H1 (cell line): Measurements from ENCODE around the gene KIF13A. TPM values are rescaled to one million over a fixed set of nuclear protein-coding genes. Genes with fewer than 3 reads are reported as not detected.

Experiments used
- CTCF ChIA-PET: fragments of 300-600 bp; sonication (Branson Sonifier 250); formaldehyde crosslinking; loops from one replicate; lab custom pipeline; 2021; ENCODE audit not compliant: partially characterized antibody; lab: Charles Lee
- POLR2A ChIA-PET: fragments of 300-600 bp; sonication (Branson Sonifier 250); formaldehyde crosslinking; loops from one replicate; lab custom pipeline; 2021; ENCODE audit warnings: inconsistent platforms; ENCODE audit not compliant: partially characterized antibody; lab: Charles Lee
- DNase-seq, 2 experiments: peaks; one replicate each; pipeline versions ENCODE4 v3.0.0 to v3.0.0-alpha.2; 2010 to 2022; ENCODE audit warnings: low spot score in 2 of 2, low read depth in 1 of 2, mixed read lengths in 1 of 2
- FAIRE-seq: peaks from 2 replicates; lab custom pipeline; 2011; peaks lifted over from hg19 to GRCh38; lab: Jason Lieb, UNC
- H2AFZ ChIP-seq: 2 replicates; pipeline ENCODE4 v1.8.1; 2012; ENCODE audit warnings: low read length, inconsistent platforms
- H2AK5ac ChIP-seq: 2 replicates; pipeline ENCODE4 v1.6.1; 2013; ENCODE audit warnings: low read depth, low read length
- H2BK120ac ChIP-seq: replicated peaks from 2 replicates; pipeline ENCODE3; 2013; ENCODE audit warnings: low read depth, low read length, inconsistent platforms
- H2BK12ac ChIP-seq: 2 replicates; pipeline ENCODE4 v1.6.1; 2013; ENCODE audit warnings: low read depth, low read length
- H2BK15ac ChIP-seq: 2 replicates; pipeline ENCODE4 v1.6.1; 2013; ENCODE audit warnings: low read length
- H2BK20ac ChIP-seq: 2 replicates; pipeline ENCODE4 v1.6.1; 2013; ENCODE audit warnings: low read length
- H2BK5ac ChIP-seq: 2 replicates; pipeline ENCODE4 v1.6.1; 2013; ENCODE audit warnings: low read depth, low read length
- H3K14ac ChIP-seq: 2 replicates; pipeline ENCODE4 v1.6.1; 2013; ENCODE audit warnings: inconsistent platforms; ENCODE audit not compliant: insufficient read length
- H3K18ac ChIP-seq: 2 replicates; pipeline ENCODE4 v1.6.1; 2013; ENCODE audit warnings: low read length; ENCODE audit errors: extremely low read depth
- H3K23ac ChIP-seq: 2 replicates; pipeline ENCODE4 v1.6.1; 2013; ENCODE audit warnings: inconsistent platforms; ENCODE audit not compliant: insufficient read length
- H3K23me2 ChIP-seq: 2 replicates; pipeline ENCODE4 v1.6.1; 2013; ENCODE audit warnings: low read depth, low read length
- H3K27ac ChIP-seq: 2 replicates; pipeline ENCODE4 v1.6.1; 2011; ENCODE audit warnings: low read depth, low read length, inconsistent platforms
- H3K27me3 ChIP-seq, 4 experiments: replicated peaks in 1 of 4; 1 replicate in 1 of 4; 2 replicates in 3 of 4; pipeline versions ENCODE4 v1.6.1 to v1.8.1; 2011 to 2013; ENCODE audit warnings: low read length in 3 of 4, mild to moderate bottlenecking in 3 of 4, inconsistent platforms in 2 of 4, mixed read lengths in 2 of 4, moderate library complexity in 1 of 4; ENCODE audit not compliant: control insufficient read depth in 3 of 4, insufficient read depth in 3 of 4; ENCODE audit errors: extremely low read depth in 1 of 4
- H3K36me3 ChIP-seq, 4 experiments: 2 replicates each; pipeline versions ENCODE4 v1.6.1 to v1.8.1; 2011 to 2013; ENCODE audit warnings: mild to moderate bottlenecking in 4 of 4, low read length in 3 of 4, moderate library complexity in 2 of 4, control low read depth in 1 of 4, inconsistent platforms in 1 of 4; ENCODE audit not compliant: insufficient read depth in 4 of 4, control insufficient read depth in 2 of 4
- H3K4ac ChIP-seq: replicated peaks from 2 replicates; pipeline ENCODE3; 2013; ENCODE audit warnings: low read length, low read depth, mixed read lengths, inconsistent platforms; ENCODE audit not compliant: insufficient read length
- H3K4me1 ChIP-seq, 4 experiments: replicated peaks in 1 of 4; 1 replicate in 1 of 4; 2 replicates in 3 of 4; pipeline versions ENCODE4 v1.6.1 to v1.8.1; 2011 to 2013; ENCODE audit warnings: low read length in 3 of 4, inconsistent platforms in 2 of 4, mixed read lengths in 1 of 4; ENCODE audit not compliant: insufficient read depth in 4 of 4, control insufficient read depth in 3 of 4
- H3K4me2 ChIP-seq, 2 experiments: 2 replicates each; pipeline versions ENCODE4 v1.6.1 to v1.8.1; 2011 to 2013; ENCODE audit warnings: low read depth in 2 of 2, low read length in 2 of 2, control low read depth in 1 of 2, inconsistent platforms in 1 of 2, mild to moderate bottlenecking in 1 of 2; ENCODE audit not compliant: insufficient read depth in 1 of 2
- H3K4me3 ChIP-seq, 4 experiments: fragments of 200-600, 300-600 bp in 1 of 4; sonication (generic), shearing (Covaris generic), sonication (Bioruptor Twin) in 1 of 4; 2 replicates each; pipeline versions ENCODE4 v1.5.1 to v1.8.1; 2011 to 2016; ENCODE audit warnings: low read length in 4 of 4, low read depth in 3 of 4, control low read depth in 2 of 4, inconsistent platforms in 2 of 4, mild to moderate bottlenecking in 2 of 4, mixed read lengths in 1 of 4, moderate library complexity in 1 of 4; ENCODE audit not compliant: insufficient read depth in 2 of 4; ENCODE audit errors: extremely low read depth in 1 of 4
- H3K56ac ChIP-seq: replicated peaks from 2 replicates; pipeline ENCODE3; 2013; ENCODE audit warnings: low read depth, mild to moderate bottlenecking, mixed read lengths, low read length, inconsistent platforms; ENCODE audit not compliant: insufficient read length
- H3K79me1 ChIP-seq: 2 replicates; pipeline ENCODE4 v1.6.1; 2013; ENCODE audit warnings: low read depth, low read length, control low read depth
- H3K79me2 ChIP-seq, 2 experiments: 2 replicates each; pipeline versions ENCODE4 v1.6.1 to v1.8.1; 2012 to 2013; ENCODE audit warnings: low read length in 2 of 2, mild to moderate bottlenecking in 2 of 2, inconsistent platforms in 1 of 2; ENCODE audit not compliant: insufficient read depth in 2 of 2, control insufficient read depth in 1 of 2
- H3K9ac ChIP-seq, 4 experiments: replicated peaks in 1 of 4; 1 replicate in 1 of 4; 2 replicates in 3 of 4; pipeline versions ENCODE4 v1.6.1 to v1.8.1; 2011 to 2013; ENCODE audit warnings: low read depth in 3 of 4, low read length in 3 of 4, control low read depth in 2 of 4, mild to moderate bottlenecking in 2 of 4, moderate library complexity in 2 of 4, inconsistent platforms in 1 of 4; ENCODE audit errors: extremely low read depth in 1 of 4
- H3K9me3 ChIP-seq, 2 experiments: 2 replicates each; pipeline versions ENCODE4 v1.6.1 to v1.8.1; 2012 to 2013; ENCODE audit warnings: mild to moderate bottlenecking in 2 of 2, moderate library complexity in 2 of 2, control low read depth in 1 of 2, inconsistent platforms in 1 of 2, low read depth in 1 of 2, low read length in 1 of 2, mixed read lengths in 1 of 2; ENCODE audit not compliant: insufficient read depth in 2 of 2
- H4K20me1 ChIP-seq, 2 experiments: replicated peaks in 1 of 2; 2 replicates each; pipeline versions ENCODE3 to v1.8.1; 2011 to 2013; ENCODE audit warnings: inconsistent platforms in 2 of 2, low read length in 2 of 2, mild to moderate bottlenecking in 1 of 2; ENCODE audit not compliant: insufficient read depth in 2 of 2, control insufficient read depth in 1 of 2
- H4K5ac ChIP-seq: 2 replicates; pipeline ENCODE4 v1.6.1; 2013; ENCODE audit warnings: low read length, low read depth, mixed read lengths, inconsistent platforms; ENCODE audit not compliant: insufficient read length
- H4K8ac ChIP-seq: 2 replicates; pipeline ENCODE4 v1.8.0; 2013; ENCODE audit warnings: mild to moderate bottlenecking, moderate library complexity, low read length, inconsistent platforms; ENCODE audit not compliant: insufficient read depth; ENCODE audit errors: extremely low read depth
- H4K91ac ChIP-seq: replicated peaks from 2 replicates; pipeline ENCODE3; 2013; ENCODE audit warnings: low read length, mixed read lengths, inconsistent platforms; ENCODE audit not compliant: insufficient read length
- CHD1 ChIP-seq: IDR thresholded peaks from 2 replicates; pipeline ENCODE4 v1.6.1; 2012; ENCODE audit warnings: low read depth, low read length, improper control_type of control experiment
- FOSL1 ChIP-seq: IDR thresholded peaks from 2 replicates; pipeline ENCODE4 v1.6.1; 2011; ENCODE audit warnings: mild to moderate bottlenecking, low read depth, low read length, moderate library complexity; ENCODE audit not compliant: insufficient read depth
- JUND ChIP-seq: IDR thresholded peaks from 2 replicates; pipeline ENCODE4 v1.6.1; 2011; ENCODE audit warnings: mild to moderate bottlenecking, improper control_type of control experiment, low read length
- SRF ChIP-seq: IDR thresholded peaks from 2 replicates; pipeline ENCODE4 v1.6.1; 2011; ENCODE audit warnings: mild to moderate bottlenecking, low read depth, low read length, moderate library complexity
- WGBS, 2 experiments: shearing (Covaris generic) in 1 of 2; methylation state at CpG; one replicate each; pipeline versions ENCODE4 v1.1.6 to v1.1.7; 2013 to 2015; ENCODE audit warnings: low lambda C conversion rate in 2 of 2, mixed read lengths in 2 of 2, inconsistent platforms in 1 of 2, low coverage in 1 of 2, missing lambda C conversion rate in 1 of 2; ENCODE audit not compliant: insufficient replicate concordance in 2 of 2, insufficient coverage in 1 of 2, insufficient read length in 1 of 2; ENCODE audit errors: extremely low coverage in 1 of 2, missing lambda C conversion rate in 1 of 2; 5-methylcytosine and 5-hydroxymethylcytosine counted together
- polyA plus RNA-seq, 7 experiments: library from polyadenylated mRNA; depleted of rRNA in 3 of 7; stranded (reverse) in 5 of 7; unstranded in 2 of 7; fragments of >200 nt in 5 of 7; fragments of 200-250 nt in 2 of 7; gene quantifications; 1 replicate in 5 of 7; 2 replicates in 1 of 7; 4 replicates in 1 of 7; pipeline versions ENCODE4 v1.2.1 to v1.2.3, GENCODE V29; 2011 to 2013; ENCODE audit warnings: missing spikeins in 2 of 7, mixed read lengths in 2 of 7
- total RNA-seq: library from RNA; stranded (reverse); fragmentation: NEBNext Ultra II Directional; extraction: Animal tissue kit (Norgen Biotek cat#: 25700); gene quantifications from 2 replicates; pipeline ENCODE4 v1.2.1, GENCODE V29; 2021

Gene KIF13A
- total and polyA plus RNA-seq, 2 of the 8 experiments (the other 6 are each of a cell fraction or from before 2014, with no cell fraction given) = 14.7 to 40.8 TPM

DNA sequence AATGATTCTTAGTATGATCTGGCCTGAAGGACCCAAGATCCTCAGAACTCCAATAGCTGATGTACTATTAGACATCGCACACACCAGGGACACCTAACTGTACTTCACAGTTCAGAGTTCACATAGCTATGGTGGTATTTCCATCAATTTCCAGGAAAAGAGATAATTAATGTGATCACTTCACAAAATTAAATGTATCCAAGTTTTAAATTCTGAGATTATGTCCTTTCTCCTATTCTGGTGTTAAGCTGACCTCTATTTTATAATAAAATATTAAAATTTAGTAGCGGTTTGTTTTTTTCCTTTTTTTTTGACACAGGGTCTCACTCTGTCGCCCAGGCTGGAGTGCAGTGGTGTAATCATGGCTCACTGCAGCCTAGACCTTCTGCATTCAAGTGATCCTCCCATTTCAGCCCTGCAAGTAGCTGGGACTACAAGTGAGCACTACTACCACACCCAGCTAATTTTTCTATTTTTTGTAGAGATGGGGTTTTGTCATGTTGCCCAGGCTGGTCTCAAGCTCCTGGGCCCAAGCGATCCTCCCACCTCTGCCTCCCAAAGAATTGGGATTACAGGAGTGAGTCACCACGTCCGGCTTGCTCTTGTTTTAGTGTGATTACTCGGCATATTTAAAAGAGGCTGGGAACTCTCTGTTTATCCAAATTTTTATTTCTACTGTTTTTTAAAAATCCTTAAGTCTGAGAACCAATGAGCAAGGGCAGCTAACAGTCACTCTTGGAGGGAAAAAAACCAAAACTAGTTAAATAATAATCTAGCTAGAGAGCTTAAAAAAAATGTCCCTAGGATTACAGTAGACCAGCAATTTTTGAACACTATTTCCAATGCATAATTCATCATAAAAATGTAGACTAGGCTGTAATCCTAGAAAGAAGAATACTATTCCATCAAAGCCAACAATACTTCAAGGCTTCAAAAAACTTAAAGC lies 16.0 kb downstream of the KIF13A start:
- Histone ChIP-seq H3K23me2 (no peaks in the 10 kb centered on the region), H2BK120ac (no peak overlapping the region), H2AFZ (no peak overlapping the region), H3K79me2 (peaks cover 0 to 88% of the 10 kb centered on the region in 2 experiments; a peak in 3 of 4 replicates), H3K23ac (no peak overlapping the region), H4K20me1 (peaks cover 0 to 9% of the 10 kb centered on the region in 2 experiments), H3K9me3 (no peaks in the 10 kb centered on the region), H3K4me3 (no peak overlapping the region), H3K14ac (no peak overlapping the region), H4K8ac (no peak overlapping the region), H3K4me1 (peaks cover 0 to 7% (median 3%) of the 10 kb centered on the region in 4 experiments; a peak in 4 of 7 replicates), H2BK5ac (no peak overlapping the region), H3K4me2 (no peak overlapping the region)
- TF ChIP-seq CHD1 (no peak), FOSL1 (no peak), JUND (peak; percentile 43; the same call in 1 of the 2 replicates), SRF (no peak)
- TF ChIP-seq, all 59 proteins: peak for 1
- no peak overlapping the region for H2AK5ac ChIP-seq
- no peak overlapping the region for H3K9ac ChIP-seq
- no peak overlapping the region for H3K56ac ChIP-seq
- H3K18ac ChIP-seq = no peak overlapping the region
- H2BK20ac ChIP-seq = no peak overlapping the region
- no peak overlapping the region for H3K27ac ChIP-seq
- no peak overlapping the region for H4K5ac ChIP-seq
- ChIA-PET POLR2A (interaction anchor here (2.1 kb wide), 1 partner anchor 11 kb away, joined by 4 read pairs; no protein-coding TSS in a partner anchor), CTCF (interaction anchor here (0.8 kb wide), 2 partner anchors 96 to 154 kb away, joined by 3 read pairs; no protein-coding TSS in a partner anchor)
- no peak overlapping the region for H2BK15ac ChIP-seq
- peaks cover 0 to 3% (median 0%) of the 10 kb centered on the region in 4 experiments; a peak in 1 of 8 replicates for H3K36me3 ChIP-seq
- no peak overlapping the region for H4K91ac ChIP-seq
- H2BK12ac ChIP-seq = no peak overlapping the region
- peaks cover 0 to 1% (median 0%) of the 10 kb centered on the region in 4 experiments; a peak in 1 of 7 replicates for H3K27me3 ChIP-seq
- H3K4ac ChIP-seq = no peak overlapping the region
- WGBS, 2 experiments = 90% methylated on average over 7 of the region's 7 CpGs; no CpG with 5 or more reads in 1 of the 2 experiments
- no peak for DNase-seq
- H3K79me1 ChIP-seq = peaks cover 10% of the 10 kb centered on the region
- FAIRE-seq = no peak
